HK-2 (cell line): Measurements from ENCODE around the gene MRTFA.
"Not testable (repeated sequence)": the region's sequence is repeated elsewhere in the genome, so short reads cannot be mapped to it uniquely, and the experiment has no call there.

Experiments
- DNase-seq: peaks from one replicate; pipeline ENCODE4 v3.0.0-alpha.2; 2018; ENCODE audit not compliant: unreplicated experiment

The MRTFA gene

GRCh38 chr22:40659166-40659565 is 22.6 kb upstream of the MRTFA start:
- no peak for DNase-seq

- not testable (repeated sequence) for DNase-seq
Measured at GRCh38 chr22:40656651-40657050, 20.1 kb upstream of the MRTFA start.

DNA sequence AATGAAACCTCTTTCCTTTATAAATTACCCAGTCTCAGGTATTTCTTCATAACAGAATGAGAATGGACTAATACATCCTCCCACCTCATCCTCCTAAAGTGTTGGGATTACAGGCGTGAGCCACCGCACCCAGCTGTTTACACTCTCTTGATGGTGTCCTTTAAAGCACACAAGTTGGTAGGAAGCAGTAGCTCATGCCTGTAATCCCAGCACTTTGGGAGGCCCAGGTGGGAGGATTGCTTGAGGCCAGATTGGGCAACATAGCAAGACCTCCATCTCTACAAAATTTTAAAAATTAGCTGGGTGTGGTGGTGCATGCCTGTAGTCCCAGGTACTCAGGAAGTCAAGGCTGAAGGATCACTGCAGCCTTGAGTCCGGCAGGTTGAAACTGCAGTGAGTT is 19.4 kb upstream of the MRTFA start:
- DNase-seq = not testable (repeated sequence)

DNA sequence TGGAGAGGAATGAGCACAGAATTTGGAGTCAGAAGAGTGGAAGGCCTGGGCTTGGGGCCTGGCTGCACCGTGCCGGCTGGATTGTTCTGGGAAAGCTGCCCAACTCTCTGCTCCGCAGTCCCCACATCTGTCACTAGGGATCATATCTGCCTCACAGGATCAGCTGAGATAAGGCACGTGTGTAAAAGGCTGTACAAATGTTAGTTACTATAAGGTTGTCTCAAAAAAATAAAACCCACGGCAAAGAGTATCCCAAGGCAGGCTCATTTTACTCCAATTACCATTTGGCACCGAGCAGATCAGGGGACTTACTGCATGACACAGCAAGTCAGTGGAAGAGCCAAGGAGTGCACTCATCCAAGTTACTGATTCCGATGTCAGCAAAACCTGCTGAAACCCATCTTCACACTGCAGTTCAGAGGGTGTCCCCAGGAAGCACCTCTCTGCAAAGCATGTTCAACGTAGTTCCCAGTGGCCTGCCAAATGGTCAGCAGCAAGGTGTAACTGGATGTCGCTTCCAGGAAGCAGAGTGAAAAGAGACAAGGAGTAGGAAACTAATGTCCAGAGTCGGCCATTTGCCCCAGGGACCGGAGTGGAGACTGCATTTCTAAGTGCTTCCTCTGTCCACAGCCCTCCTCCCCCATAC is 18.1 kb upstream of the MRTFA start:
- DNase-seq = no peak

DNA sequence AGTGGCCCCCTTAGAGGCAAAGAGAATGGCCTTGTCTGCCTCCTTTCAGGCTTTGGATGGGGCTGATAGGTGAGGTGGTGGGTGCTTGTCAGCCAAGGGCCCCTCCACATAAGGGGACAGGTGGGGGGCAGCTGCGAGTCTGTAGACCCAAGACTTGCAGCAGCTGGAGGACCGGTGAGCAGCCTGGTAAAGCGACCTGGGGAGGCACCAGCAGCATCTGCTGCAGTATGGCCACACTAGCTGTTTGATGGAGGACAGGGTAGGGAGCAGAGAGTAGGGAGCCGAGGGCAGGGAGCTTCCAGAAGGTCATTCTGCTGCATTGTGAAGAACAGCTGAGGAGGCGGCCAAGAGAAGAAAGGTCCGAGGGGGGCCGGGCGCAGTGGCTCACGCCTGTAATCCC is 16.8 kb upstream of the MRTFA start:
- no peak for DNase-seq

GRCh38 chr22:40651563-40652501 is 15.3 kb upstream of the MRTFA start:
- peak; percentile 97 for DNase-seq

GRCh38 chr22:40651057-40651456 is 14.5 kb upstream of the MRTFA start:
- no peak for DNase-seq

DNA sequence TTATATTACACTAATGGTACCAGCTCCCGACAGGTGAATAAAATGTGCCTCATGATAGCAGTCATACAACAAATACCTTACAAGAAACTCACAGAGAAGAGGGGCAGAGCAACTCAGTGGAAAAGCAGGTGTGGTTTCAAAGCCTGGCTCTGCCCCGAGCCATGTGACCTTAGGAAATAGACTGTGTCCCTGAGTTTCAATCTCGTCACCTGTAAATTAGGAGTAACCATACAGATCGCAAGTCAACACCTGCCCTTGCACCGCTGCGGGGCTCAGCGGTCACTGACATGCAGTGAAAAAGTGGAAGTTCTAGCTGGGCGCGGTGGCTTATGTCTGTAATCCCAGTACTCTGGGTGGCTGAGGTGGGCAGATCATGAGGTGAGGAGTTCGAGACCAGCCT is 11.9 kb upstream of the MRTFA start:
- no peak for DNase-seq

GRCh38 chr22:40645579-40646197 is 9.2 kb upstream of the MRTFA start:
- DNase-seq = no peak

DNA sequence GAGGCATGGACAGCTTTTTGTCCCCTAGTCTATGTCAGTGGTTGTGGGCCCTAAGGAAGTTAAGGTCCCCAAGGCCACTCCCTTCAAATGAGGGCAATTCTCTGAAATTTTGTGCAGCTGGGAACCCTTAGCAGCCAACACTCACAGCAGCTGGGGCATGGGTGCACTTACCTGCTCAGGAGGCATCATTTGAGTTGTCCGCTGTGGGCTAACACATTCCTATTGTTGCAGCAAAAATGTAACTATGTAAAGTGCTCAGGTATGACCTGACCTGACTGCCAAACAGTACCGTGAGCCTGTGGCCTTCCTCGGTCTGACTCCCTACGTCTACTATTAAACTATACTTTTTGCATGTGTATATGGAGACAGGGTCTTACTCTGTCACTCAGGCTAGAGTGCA is 5.8 kb upstream of the MRTFA start:
- no peak for DNase-seq

DNA sequence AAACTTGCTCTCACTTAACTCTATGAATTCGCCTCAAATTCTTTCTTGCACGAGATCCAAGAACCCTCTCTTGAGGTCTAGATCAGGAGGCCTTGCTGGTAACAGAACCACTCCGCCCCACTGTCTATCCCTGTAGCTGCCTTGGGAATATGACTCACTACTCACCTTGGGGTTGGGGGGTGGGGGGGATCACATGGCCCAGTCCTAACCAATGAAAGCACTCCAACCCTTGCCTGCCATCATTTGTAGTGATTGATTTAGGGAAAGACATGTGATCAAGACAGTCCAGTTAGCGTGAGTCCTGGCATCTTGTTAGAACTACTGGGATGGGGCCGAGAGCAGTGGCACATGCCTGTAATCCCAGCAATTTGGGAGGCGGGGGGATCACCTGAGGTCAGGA is 4.8 kb upstream of the MRTFA start:
- DNase-seq = no peak

- no peak for DNase-seq
Measured at GRCh38 chr22:40638261-40638660, 1.7 kb upstream of the MRTFA start.

GRCh38 chr22:40637183-40638150 is 948 bp upstream of the MRTFA start:
- DNase-seq = no peak

DNA sequence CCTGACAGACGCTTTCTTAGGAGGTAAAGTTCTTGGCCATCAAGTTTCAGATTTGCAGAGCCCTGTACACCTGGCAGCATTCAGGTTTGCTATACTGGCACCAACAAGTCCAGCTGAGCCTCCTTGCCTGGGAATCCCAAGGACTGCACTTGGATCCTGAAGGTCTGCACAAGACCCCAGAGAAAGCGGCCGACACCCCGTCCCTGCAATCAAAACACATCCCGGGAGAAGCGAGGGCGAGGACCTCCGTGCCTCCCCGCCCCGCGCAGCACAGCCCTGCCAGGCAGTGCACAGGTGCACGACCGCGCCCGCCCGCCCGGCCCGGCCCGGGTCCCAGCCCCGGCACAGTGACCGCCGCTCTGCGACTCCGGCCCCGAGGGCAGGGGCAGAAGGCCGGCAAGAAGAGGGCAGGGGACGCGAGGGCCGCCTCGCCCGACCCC is 559 bp downstream of the MRTFA start:
- DNase-seq = no peak

GRCh38 chr22:40635043-40635939 is 1.2 kb downstream of the MRTFA start:
- no peak for DNase-seq

DNA sequence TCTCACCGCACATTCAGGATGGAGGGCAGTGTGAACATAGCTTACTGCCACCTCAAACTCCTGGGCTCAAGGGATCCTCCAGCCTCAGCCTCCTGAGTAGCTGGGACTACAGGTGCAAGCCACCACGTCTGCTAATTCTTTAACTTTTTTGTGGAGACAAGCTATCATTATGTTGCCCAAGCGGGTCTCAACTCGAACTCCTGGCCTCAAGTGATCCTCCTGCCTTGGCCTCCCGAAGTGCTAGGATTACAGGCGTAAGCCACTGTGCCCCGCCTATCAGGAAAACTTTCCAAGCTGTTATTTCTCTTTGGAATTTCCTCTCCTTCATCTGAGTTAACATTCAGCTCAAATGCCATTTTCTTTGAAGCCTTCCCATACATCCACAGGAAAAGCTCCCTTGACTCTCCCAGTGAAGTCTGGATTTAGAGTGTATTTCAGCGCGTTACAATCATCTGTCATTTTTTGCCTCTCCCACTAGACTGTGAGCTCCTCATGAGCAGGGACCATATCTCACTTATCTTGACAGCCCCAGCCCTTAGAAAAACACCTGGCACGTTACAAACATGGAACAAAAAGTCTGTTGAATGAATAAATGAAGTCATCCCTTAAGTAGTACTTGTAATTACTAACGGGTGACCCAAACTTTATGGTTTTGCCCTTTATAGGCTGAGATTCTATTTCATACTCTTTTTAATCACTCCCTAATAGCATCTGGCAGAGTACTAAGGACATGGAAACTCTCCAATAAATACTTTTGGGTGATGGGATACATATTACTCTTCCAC is 2.2 kb downstream of the MRTFA start:
- DNase-seq = no peak

GRCh38 chr22:40633036-40633435 is 3.5 kb downstream of the MRTFA start:
- no peak for DNase-seq

DNA sequence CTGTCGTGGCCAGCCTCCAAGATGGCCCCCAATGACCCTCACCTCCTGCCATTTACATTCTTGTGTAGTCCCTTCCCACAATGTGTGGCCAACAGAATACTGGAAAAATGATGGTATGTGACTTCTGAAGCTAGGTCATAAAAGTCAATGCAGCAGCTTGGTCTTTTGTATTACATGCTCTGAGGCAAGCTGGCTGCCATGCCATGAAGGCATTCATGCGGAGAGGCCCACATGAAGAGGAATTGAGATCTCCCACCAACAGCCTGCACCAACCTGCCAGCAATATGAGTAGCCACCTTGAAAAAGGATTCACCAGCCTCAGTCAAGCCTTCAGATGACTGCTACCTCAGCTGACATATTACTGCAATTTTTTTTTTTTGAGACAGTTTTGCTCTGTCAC is 4.6 kb downstream of the MRTFA start:
- DNase-seq = no peak

GRCh38 chr22:40628354-40629042 is 8.0 kb downstream of the MRTFA start:
- DNase-seq = no peak
